ENCODE measurements around the gene OR8H3. TPM values are rescaled to one million over a fixed set of nuclear protein-coding genes. Genes with fewer than 3 reads are reported as not detected.
"Not testable (repeated sequence)": the region's sequence is repeated elsewhere in the genome, so short reads cannot be mapped to it uniquely, and the experiment has no call there.

Gene OR8H3
- not detected for polyA plus RNA-seq (2013)

- H3K4me1 ChIP-seq (ENCODE audit: control extremely low read depth in 1 of 4, control insufficient read depth in 4 of 4, insufficient read depth in 4 of 4, low read length in 3 of 4) = no peaks in the 10 kb centered on the region
- H3K9me3 ChIP-seq (ENCODE audit: control extremely low read depth in 1 of 5, control insufficient read depth in 4 of 5, insufficient read depth in 2 of 5, low read depth in 1 of 5, low read length in 4 of 5) = no peaks in the 10 kb centered on the region
- ChIA-PET CTCF (no interaction called here), POLR2A (no interaction called here)
- DNase-seq = no peak
- WGBS (ENCODE audit: insufficient coverage) = 100% methylated on average over 3 of the region's 6 CpGs
- H3K4me3 ChIP-seq (ENCODE audit: control insufficient read depth in 1 of 7, extremely low read depth in 1 of 7, insufficient read depth in 4 of 7, low read depth in 2 of 7, low read length in 6 of 7) = no peak within 1 kb of the TSS
- no peaks in the 10 kb centered on the region for H3K36me3 ChIP-seq (ENCODE audit: control insufficient read depth in 4 of 4, insufficient read depth in 4 of 4, low read length in 3 of 4)
- no peak within 1 kb of the TSS for H3K27ac ChIP-seq (ENCODE audit: insufficient read depth in 1 of 2, low read depth in 1 of 2, low read length in 2 of 2, poor library complexity in 1 of 2, severe bottlenecking in 2 of 2)
- no peaks in the 10 kb centered on the region for H3K27me3 ChIP-seq (replicated peaks in 2 of 5; ENCODE audit: control insufficient read depth in 4 of 5, insufficient read depth in 5 of 5, low read length in 4 of 5)
Measured at GRCh38 chr11:56122073-56122472, at the start of gene OR8H3. Gene OR8H3, plus strand, starts transcription at chr11:56122373. Its CDS starts 0 bp downstream, at chr11:56122373.

- Histone ChIP-seq H3K27me3 (replicated peaks in 2 of 5; ENCODE audit: control insufficient read depth in 4 of 5, insufficient read depth in 5 of 5, low read length in 4 of 5) (no peaks in the 10 kb centered on the region), H3K4me1 (ENCODE audit: control extremely low read depth in 1 of 4, control insufficient read depth in 4 of 4, insufficient read depth in 4 of 4, low read length in 3 of 4) (no peaks in the 10 kb centered on the region), H3K27ac (ENCODE audit: insufficient read depth in 1 of 2, low read depth in 1 of 2, low read length in 2 of 2, poor library complexity in 1 of 2, severe bottlenecking in 2 of 2) (no peak overlapping the region), H3K36me3 (ENCODE audit: control insufficient read depth in 4 of 4, insufficient read depth in 4 of 4, low read length in 3 of 4) (no peaks in the 10 kb centered on the region), H3K4me3 (ENCODE audit: control insufficient read depth in 1 of 7, extremely low read depth in 1 of 7, insufficient read depth in 4 of 7, low read depth in 2 of 7, low read length in 6 of 7) (no peak overlapping the region), H3K9me3 (ENCODE audit: control extremely low read depth in 1 of 5, control insufficient read depth in 4 of 5, insufficient read depth in 2 of 5, low read depth in 1 of 5, low read length in 4 of 5) (no peaks in the 10 kb centered on the region)
- DNase-seq = no peak
- WGBS (ENCODE audit: insufficient coverage) = no CpG with 5 or more reads among the region's 3 CpGs
- ChIA-PET CTCF (no interaction called here), POLR2A (no interaction called here)
Measured at GRCh38 chr11:56089697-56090096, 32.5 kb upstream of the OR8H3 start.

GRCh38 chr11:56093008-56093407 lies 29.2 kb upstream of the OR8H3 start, which contains the start of gene OR8I2:
Gene OR8I2, plus strand, starts transcription at chr11:56093308. Its CDS starts 0 bp downstream, at chr11:56093308.
- DNase-seq = no peak
- H3K9me3 ChIP-seq (ENCODE audit: control extremely low read depth in 1 of 5, control insufficient read depth in 4 of 5, insufficient read depth in 2 of 5, low read depth in 1 of 5, low read length in 4 of 5) = no peaks in the 10 kb centered on the region
- no peaks in the 10 kb centered on the region for H3K4me1 ChIP-seq (ENCODE audit: control extremely low read depth in 1 of 4, control insufficient read depth in 4 of 4, insufficient read depth in 4 of 4, low read length in 3 of 4)
- no peaks in the 10 kb centered on the region for H3K36me3 ChIP-seq (ENCODE audit: control insufficient read depth in 4 of 4, insufficient read depth in 4 of 4, low read length in 3 of 4)
- H3K4me3 ChIP-seq (ENCODE audit: control insufficient read depth in 1 of 7, extremely low read depth in 1 of 7, insufficient read depth in 4 of 7, low read depth in 2 of 7, low read length in 6 of 7) = no peak within 1 kb of the TSS
- H3K27ac ChIP-seq (ENCODE audit: insufficient read depth in 1 of 2, low read depth in 1 of 2, low read length in 2 of 2, poor library complexity in 1 of 2, severe bottlenecking in 2 of 2) = no peak within 1 kb of the TSS
- 93% methylated on average over 1 of the region's 3 CpGs for WGBS (ENCODE audit: insufficient coverage)
- POLR2A ChIA-PET = no interaction called here
- no peaks in the 10 kb centered on the region for H3K27me3 ChIP-seq (replicated peaks in 2 of 5; ENCODE audit: control insufficient read depth in 4 of 5, insufficient read depth in 5 of 5, low read length in 4 of 5)
- CTCF ChIA-PET = no interaction called here

- ChIA-PET CTCF (no interaction called here), POLR2A (no interaction called here)
- H3K27me3 ChIP-seq (replicated peaks in 2 of 5; ENCODE audit: control insufficient read depth in 4 of 5, insufficient read depth in 5 of 5, low read length in 4 of 5) = no peaks in the 10 kb centered on the region
- H3K9me3 ChIP-seq (ENCODE audit: control extremely low read depth in 1 of 5, control insufficient read depth in 4 of 5, insufficient read depth in 2 of 5, low read depth in 1 of 5, low read length in 4 of 5) = peaks cover 0 to 3% (median 0%) of the 10 kb centered on the region in 5 experiments
- no peaks in the 10 kb centered on the region for H3K4me1 ChIP-seq (ENCODE audit: control extremely low read depth in 1 of 4, control insufficient read depth in 4 of 4, insufficient read depth in 4 of 4, low read length in 3 of 4)
- no peaks in the 10 kb centered on the region for H3K36me3 ChIP-seq (ENCODE audit: control insufficient read depth in 4 of 4, insufficient read depth in 4 of 4, low read length in 3 of 4)
- DNase-seq = no peak
- no peak within 1 kb of the TSS for H3K4me3 ChIP-seq (ENCODE audit: control insufficient read depth in 1 of 7, extremely low read depth in 1 of 7, insufficient read depth in 4 of 7, low read depth in 2 of 7, low read length in 6 of 7)
- H3K27ac ChIP-seq (ENCODE audit: insufficient read depth in 1 of 2, low read depth in 1 of 2, low read length in 2 of 2, poor library complexity in 1 of 2, severe bottlenecking in 2 of 2) = no peak within 1 kb of the TSS
Measured at GRCh38 chr11:56103210-56103737, 18.9 kb upstream of the OR8H3 start, which contains the start of gene OR8H2. Gene OR8H2, plus strand, starts transcription at chr11:56103687. Its CDS starts 1,356 bp downstream, at chr11:56105043.

GRCh38 chr11:56140151-56140661 lies 18.0 kb downstream of the OR8H3 start, which contains the start of gene OR8J3:
Gene OR8J3, minus strand, starts transcription at chr11:56140201. Its CDS starts 2,483 bp downstream, at chr11:56137718.
- Histone ChIP-seq H3K9me3 (ENCODE audit: control extremely low read depth in 1 of 5, control insufficient read depth in 4 of 5, insufficient read depth in 2 of 5, low read depth in 1 of 5, low read length in 4 of 5) (no peaks in the 10 kb centered on the region), H3K27me3 (replicated peaks in 2 of 5; ENCODE audit: control insufficient read depth in 4 of 5, insufficient read depth in 5 of 5, low read length in 4 of 5) (no peaks in the 10 kb centered on the region), H3K27ac (ENCODE audit: insufficient read depth in 1 of 2, low read depth in 1 of 2, low read length in 2 of 2, poor library complexity in 1 of 2, severe bottlenecking in 2 of 2) (no peak within 1 kb of the TSS), H3K36me3 (ENCODE audit: control insufficient read depth in 4 of 4, insufficient read depth in 4 of 4, low read length in 3 of 4) (no peaks in the 10 kb centered on the region), H3K4me3 (ENCODE audit: control insufficient read depth in 1 of 7, extremely low read depth in 1 of 7, insufficient read depth in 4 of 7, low read depth in 2 of 7, low read length in 6 of 7) (no peak within 1 kb of the TSS), H3K4me1 (ENCODE audit: control extremely low read depth in 1 of 4, control insufficient read depth in 4 of 4, insufficient read depth in 4 of 4, low read length in 3 of 4) (no peaks in the 10 kb centered on the region)
- CTCF ChIA-PET = no interaction called here
- DNase-seq = no peak
- POLR2A ChIA-PET = no interaction called here

GRCh38 chr11:56143681-56144080 lies 21.5 kb downstream of the OR8H3 start:
- H3K4me3 ChIP-seq (ENCODE audit: control insufficient read depth in 1 of 7, extremely low read depth in 1 of 7, insufficient read depth in 4 of 7, low read depth in 2 of 7, low read length in 6 of 7); H3K9me3 ChIP-seq (ENCODE audit: control extremely low read depth in 1 of 5, control insufficient read depth in 4 of 5, insufficient read depth in 2 of 5, low read depth in 1 of 5, low read length in 4 of 5); H3K27ac ChIP-seq (ENCODE audit: insufficient read depth in 1 of 2, low read depth in 1 of 2, low read length in 2 of 2, poor library complexity in 1 of 2, severe bottlenecking in 2 of 2); POLR2A ChIA-PET; H3K36me3 ChIP-seq (ENCODE audit: control insufficient read depth in 4 of 4, insufficient read depth in 4 of 4, low read length in 3 of 4); H3K4me1 ChIP-seq (ENCODE audit: control extremely low read depth in 1 of 4, control insufficient read depth in 4 of 4, insufficient read depth in 4 of 4, low read length in 3 of 4); DNase-seq; CTCF ChIA-PET; H3K27me3 ChIP-seq (replicated peaks in 2 of 5; ENCODE audit: control insufficient read depth in 4 of 5, insufficient read depth in 5 of 5, low read length in 4 of 5): not testable (repeated sequence)
- no CpG with 5 or more reads among the region's 30 CpGs for WGBS (ENCODE audit: insufficient coverage)

- WGBS (ENCODE audit: insufficient coverage) = no CpG with 5 or more reads among the region's 1 CpG
- POLR2A ChIA-PET = no interaction called here
Measured at GRCh38 chr11:56151376-56151775, 29.2 kb downstream of the OR8H3 start.

More at GRCh38 chr11:56151376-56151775, 29.2 kb downstream of the OR8H3 start:
- H3K9me3 ChIP-seq (ENCODE audit: control extremely low read depth in 1 of 5, control insufficient read depth in 4 of 5, insufficient read depth in 2 of 5, low read depth in 1 of 5, low read length in 4 of 5) = peaks cover 0 to 10% (median 3%) of the 10 kb centered on the region in 5 experiments
- no peaks in the 10 kb centered on the region for H3K4me1 ChIP-seq (ENCODE audit: control extremely low read depth in 1 of 4, control insufficient read depth in 4 of 4, insufficient read depth in 4 of 4, low read length in 3 of 4)
- CTCF ChIA-PET = no interaction called here
- DNase-seq = no peak
- H3K4me3 ChIP-seq (ENCODE audit: control insufficient read depth in 1 of 7, extremely low read depth in 1 of 7, insufficient read depth in 4 of 7, low read depth in 2 of 7, low read length in 6 of 7) = no peak overlapping the region
- H3K27me3 ChIP-seq (replicated peaks in 2 of 5; ENCODE audit: control insufficient read depth in 4 of 5, insufficient read depth in 5 of 5, low read length in 4 of 5) = no peaks in the 10 kb centered on the region
- no peaks in the 10 kb centered on the region for H3K36me3 ChIP-seq (ENCODE audit: control insufficient read depth in 4 of 4, insufficient read depth in 4 of 4, low read length in 3 of 4)
- H3K27ac ChIP-seq (ENCODE audit: insufficient read depth in 1 of 2, low read depth in 1 of 2, low read length in 2 of 2, poor library complexity in 1 of 2, severe bottlenecking in 2 of 2) = no peak overlapping the region

All from common myeloid progenitor, CD34-positive (primary cell).